HCT116 (cell line): ENCODE measurements around the gene MAP3K7CL.

Experiments used
- POLR2A ChIP-seq: IDR thresholded peaks from 2 replicates; pipeline ENCODE4 v1.7.0; 2011; ENCODE audit warnings: borderline replicate concordance; ENCODE audit not compliant: insufficient read depth, insufficient read length; ENCODE audit errors: extremely low read depth
- YY1 ChIP-seq: IDR thresholded peaks from 2 replicates; pipeline ENCODE4 v1.6.1; 2011; ENCODE audit warnings: low read length, low read depth, moderate library complexity, mild to moderate bottlenecking; ENCODE audit not compliant: insufficient replicate concordance; ENCODE audit errors: extremely low read depth
- TF ChIP-seq, protein P1 (sequence below), 3 experiments: fragments of 200-600 bp in 1 of 3; sonication (generic) in 1 of 3; IDR thresholded peaks in 2 of 3; conservative IDR thresholded peaks in 1 of 3; 2 replicates each; pipeline ENCODE4 v1.5.1; 2012 to 2017; ENCODE audit warnings: low read depth in 2 of 3, low read length in 2 of 3, antibody characterized with exemption in 1 of 3, borderline replicate concordance in 1 of 3, control low read depth in 1 of 3, mild to moderate bottlenecking in 1 of 3, mixed read lengths in 1 of 3, mixed run types in 1 of 3, moderate library complexity in 1 of 3; ENCODE audit not compliant: insufficient read depth in 1 of 3
- TF ChIP-seq, protein P2 (sequence below): IDR thresholded peaks from 2 replicates; pipeline ENCODE4 v1.6.1; 2012

DNA sequence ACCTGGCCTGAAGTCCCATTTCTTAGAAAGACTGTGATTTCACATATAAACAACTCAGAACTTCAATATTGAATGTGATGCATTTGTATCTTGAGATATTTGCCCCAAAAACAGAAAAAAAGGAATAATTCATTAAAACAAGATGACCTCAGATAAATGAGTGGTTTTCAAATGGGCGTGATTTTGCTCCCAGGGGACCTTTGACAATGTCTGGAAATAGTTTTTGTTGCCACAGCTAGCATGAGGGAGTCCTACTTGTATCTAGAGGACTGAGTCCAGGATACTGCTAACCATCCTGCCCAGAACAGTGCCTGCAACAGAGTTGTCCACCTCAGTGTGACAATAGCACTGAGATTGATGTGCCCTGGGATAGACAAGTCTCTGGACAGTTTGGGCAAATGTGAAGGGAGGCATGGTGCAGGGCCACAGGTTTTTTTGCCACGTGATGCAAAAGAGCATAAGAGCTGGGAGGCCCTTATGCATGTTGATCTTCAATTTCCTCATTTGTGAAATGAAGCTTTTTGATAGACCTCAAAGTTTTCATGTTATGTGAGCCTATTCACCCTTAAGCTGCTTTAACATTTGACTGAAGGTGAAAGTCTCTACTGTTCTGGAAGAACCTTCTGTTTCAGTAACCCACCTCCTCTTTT lies 46.2 kb downstream of the MAP3K7CL start:
- no peak for TF ChIP-seq POLR2A
- TF ChIP-seq, protein P1, sequence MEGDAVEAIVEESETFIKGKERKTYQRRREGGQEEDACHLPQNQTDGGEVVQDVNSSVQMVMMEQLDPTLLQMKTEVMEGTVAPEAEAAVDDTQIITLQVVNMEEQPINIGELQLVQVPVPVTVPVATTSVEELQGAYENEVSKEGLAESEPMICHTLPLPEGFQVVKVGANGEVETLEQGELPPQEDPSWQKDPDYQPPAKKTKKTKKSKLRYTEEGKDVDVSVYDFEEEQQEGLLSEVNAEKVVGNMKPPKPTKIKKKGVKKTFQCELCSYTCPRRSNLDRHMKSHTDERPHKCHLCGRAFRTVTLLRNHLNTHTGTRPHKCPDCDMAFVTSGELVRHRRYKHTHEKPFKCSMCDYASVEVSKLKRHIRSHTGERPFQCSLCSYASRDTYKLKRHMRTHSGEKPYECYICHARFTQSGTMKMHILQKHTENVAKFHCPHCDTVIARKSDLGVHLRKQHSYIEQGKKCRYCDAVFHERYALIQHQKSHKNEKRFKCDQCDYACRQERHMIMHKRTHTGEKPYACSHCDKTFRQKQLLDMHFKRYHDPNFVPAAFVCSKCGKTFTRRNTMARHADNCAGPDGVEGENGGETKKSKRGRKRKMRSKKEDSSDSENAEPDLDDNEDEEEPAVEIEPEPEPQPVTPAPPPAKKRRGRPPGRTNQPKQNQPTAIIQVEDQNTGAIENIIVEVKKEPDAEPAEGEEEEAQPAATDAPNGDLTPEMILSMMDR (IDR thresholded peaks at IDR 0.05 in 2 of 3, conservative IDR thresholded peaks at IDR 0.05 in 1 of 3; ENCODE audit: borderline replicate concordance in 1 of 3, insufficient read depth in 1 of 3, low read depth in 2 of 3, low read length in 2 of 3): no peak
- TF ChIP-seq, protein P2, sequence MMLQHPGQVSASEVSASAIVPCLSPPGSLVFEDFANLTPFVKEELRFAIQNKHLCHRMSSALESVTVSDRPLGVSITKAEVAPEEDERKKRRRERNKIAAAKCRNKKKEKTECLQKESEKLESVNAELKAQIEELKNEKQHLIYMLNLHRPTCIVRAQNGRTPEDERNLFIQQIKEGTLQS: no peak
- no peak for TF ChIP-seq YY1
